Upper lobe of left lung (tissue), 6 donors: ENCODE data around the gene TPM4. TPM values are rescaled to one million over a fixed set of nuclear protein-coding genes. Genes with fewer than 3 reads are reported as not detected.

Experiments
- ATAC-seq, 2 donors: fragments of 200-7000 bp; cut with Tn5 transposase; one replicate each; pipeline ENCODE4 v1.9.1; 2022; ENCODE audit warnings: mild to moderate bottlenecking in 2 of 2, moderate library complexity in 2 of 2; ENCODE audit not compliant: low FRiP score in 2 of 2
- DNase-seq, 2 donors: peaks; one replicate each; pipeline ENCODE4 v3.0.0-alpha.2; 2019 to 2020
- H3K27ac ChIP-seq, 4 donors: fragments of 200-600 bp; sonication (generic); one replicate each; pipeline ENCODE4 v1.5.1; 2016 to 2019
- H3K27me3 ChIP-seq, 4 donors: fragments of 200-600 bp; sonication (generic); one replicate each; pipeline ENCODE4 v1.5.1; 2017 to 2019
- H3K36me3 ChIP-seq, 4 donors: fragments of 200-600 bp; sonication (generic); one replicate each; pipeline ENCODE4 v1.5.1; 2016 to 2019
- H3K4me1 ChIP-seq, 4 donors: fragments of 200-600 bp; sonication (generic); one replicate each; pipeline ENCODE4 v1.5.1; 2018 to 2019
- H3K4me3 ChIP-seq, 4 donors: fragments of 200-600 bp; sonication (generic); one replicate each; pipeline ENCODE4 v1.5.1; 2017 to 2019; ENCODE audit warnings: mild to moderate bottlenecking in 2 of 4, moderate library complexity in 1 of 4
- H3K9me3 ChIP-seq, 4 donors: fragments of 200-600 bp; sonication (generic); one replicate each; pipeline ENCODE4 v1.5.1; 2018 to 2019
- CTCF ChIP-seq, 6 experiments: fragments of 450-650 bp in 4 of 6; fragments of 200-600 bp in 2 of 6; sonication (generic) in 2 of 6; IDR thresholded peaks; one replicate each; pipeline ENCODE4 v1.5.1; 2016 to 2019; ENCODE audit warnings: antibody characterized with exemption in 6 of 6
- EP300 ChIP-seq, 4 donors: sonication (generic); formaldehyde crosslinking; IDR thresholded peaks; one replicate each; pipeline ENCODE4 v1.5.1; 2017; ENCODE audit warnings: antibody characterized with exemption in 4 of 4, control low read depth in 2 of 4
- POLR2A ChIP-seq, 4 donors: fragments of 450-650 bp; IDR thresholded peaks; one replicate each; pipeline ENCODE4 v1.5.1; 2016 to 2017; ENCODE audit warnings: antibody characterized with exemption in 4 of 4, mild to moderate bottlenecking in 2 of 4
- POLR2AphosphoS5 ChIP-seq, 2 donors: sonication (generic); formaldehyde crosslinking; IDR thresholded peaks; one replicate each; pipeline ENCODE4 v1.5.1; 2017; ENCODE audit warnings: antibody characterized with exemption in 2 of 2
- WGBS, 2 donors: methylation state at CpG; one replicate each; pipeline ENCODE4 v1.1.5; 2017 to 2018; 5-methylcytosine and 5-hydroxymethylcytosine counted together
- total RNA-seq, 6 donors: library from RNA; depleted of rRNA in 4 of 6; stranded (reverse); fragments of >200 nt in 4 of 6; gene quantifications; one replicate each; pipeline versions ENCODE4 v1.1.0 to v1.2.1, GENCODE V29; 2016 to 2021
- donor health status: DM: no; HTN: no; CAD: no; lungs with moderate emphysema.
- donor health status: DM: no; HTN: yes; CAD: no; lungs with severe emphysema.

The TPM4 gene
- total RNA-seq, 6 donors from 2014 or later: 258 to 569 (median 392) TPM

GRCh38 chr19:16135430-16136127 lies 59.3 kb downstream of the TPM4 start:
- Histone ChIP-seq H3K27me3 (no peaks in the 10 kb centered on the region), H3K4me1 (peaks cover 0 to 8% (median 0%) of the 10 kb centered on the region in 4 donors), H3K36me3 (peaks cover 17 to 41% (median 31%) of the 10 kb centered on the region in 4 donors), H3K27ac (no peak overlapping the region), H3K4me3 (no peak overlapping the region), H3K9me3 (no peaks in the 10 kb centered on the region)
- 75 to 87% methylated on average over 4 of the region's 4 CpGs for WGBS, 2 donors
- TF ChIP-seq EP300 (IDR thresholded peaks at IDR 0.05): no peak
- no peak for TF ChIP-seq POLR2A (IDR thresholded peaks at IDR 0.05)
- TF ChIP-seq CTCF (IDR thresholded peaks at IDR 0.05): no peak
- no peak for TF ChIP-seq POLR2AphosphoS5 (IDR thresholded peaks at IDR 0.05)
- DNase-seq (no peak), ATAC-seq (no peak)

DNA sequence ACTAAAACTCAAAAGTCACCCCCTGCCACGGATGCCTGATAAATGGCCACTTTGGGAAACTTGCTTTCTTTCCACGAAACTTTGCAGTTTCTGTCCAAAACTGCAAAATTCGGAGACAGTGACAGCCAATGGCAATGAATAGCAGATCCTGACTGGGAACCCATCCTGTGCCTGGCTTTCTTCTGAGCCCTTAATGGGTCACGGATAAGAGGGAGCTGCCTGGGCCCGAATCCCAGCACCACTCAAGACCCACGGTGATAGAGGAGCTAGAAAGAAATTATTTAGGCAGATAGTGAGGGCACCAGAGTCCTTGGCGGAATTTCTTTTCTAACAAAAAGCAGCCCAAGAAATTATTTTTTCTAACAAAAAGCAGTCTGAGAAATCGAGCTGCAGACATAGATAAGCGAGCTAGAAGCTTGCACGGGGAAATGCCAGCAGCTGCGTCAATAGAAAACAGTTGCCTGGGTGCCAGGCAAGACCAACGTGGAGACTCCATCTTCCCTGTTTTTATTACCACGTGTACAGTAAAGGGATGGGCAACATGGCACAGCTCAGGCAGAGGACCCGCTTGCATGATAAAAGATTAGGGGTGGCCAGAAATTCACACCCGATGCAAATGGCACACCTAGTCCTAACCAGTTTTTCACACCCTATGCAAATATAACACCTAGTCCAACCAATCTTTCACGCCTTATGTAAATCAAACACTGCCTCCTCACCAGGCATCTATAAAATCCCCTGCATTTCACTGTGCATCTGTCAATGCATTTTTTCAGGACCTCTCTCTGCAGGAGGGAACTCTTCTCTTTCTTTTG lies 60.1 kb downstream of the TPM4 start:
- Histone ChIP-seq H3K27me3 (no peaks in the 10 kb centered on the region), H3K4me3 (no peak overlapping the region), H3K9me3 (no peaks in the 10 kb centered on the region), H3K36me3 (peaks cover 12 to 33% (median 26%) of the 10 kb centered on the region in 4 donors), H3K27ac (no peak overlapping the region), H3K4me1 (peaks cover 0 to 8% (median 0%) of the 10 kb centered on the region in 4 donors)
- DNase-seq (no peak), ATAC-seq (no peak)
- WGBS, 2 donors: 60 to 65% methylated on average over 16 of the region's 16 CpGs
- TF ChIP-seq CTCF (IDR thresholded peaks at IDR 0.05) (no peak), POLR2A (IDR thresholded peaks at IDR 0.05) (no peak), EP300 (IDR thresholded peaks at IDR 0.05) (no peak), POLR2AphosphoS5 (IDR thresholded peaks at IDR 0.05) (no peak)

DNA sequence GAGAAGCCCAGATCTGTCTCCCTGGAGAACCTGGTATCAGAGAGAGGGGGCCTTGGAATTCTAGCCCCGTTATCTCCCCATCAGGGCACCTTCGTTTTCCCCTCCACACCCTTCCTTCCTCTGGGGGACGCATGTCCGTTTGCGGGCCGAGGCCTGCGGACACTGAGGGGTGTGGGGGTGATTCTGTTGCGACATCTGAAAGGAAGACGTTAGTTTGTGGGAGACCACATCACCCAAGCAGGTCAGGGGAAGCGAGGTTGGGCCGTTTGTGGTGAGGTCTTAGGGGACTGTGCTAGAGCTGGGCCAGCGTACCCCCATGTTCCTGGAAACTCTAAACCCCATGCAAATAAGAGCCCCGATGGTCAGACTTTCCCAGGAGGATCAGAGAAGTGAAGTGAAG lies 63.5 kb downstream of the TPM4 start:
- Histone ChIP-seq H3K27ac (no peak overlapping the region), H3K27me3 (no peaks in the 10 kb centered on the region), H3K4me3 (no peak overlapping the region), H3K9me3 (no peaks in the 10 kb centered on the region), H3K4me1 (peaks cover 3 to 20% (median 9%) of the 10 kb centered on the region in 4 donors), H3K36me3 (no peaks in the 10 kb centered on the region)
- 48 to 63% methylated on average over 9 to 13 of the region's 13 CpGs for WGBS, 2 donors
- no peak for ATAC-seq
- no peak for DNase-seq
- no peak for TF ChIP-seq POLR2AphosphoS5 (IDR thresholded peaks at IDR 0.05)
- TF ChIP-seq POLR2A (IDR thresholded peaks at IDR 0.05): no peak
- TF ChIP-seq EP300 (IDR thresholded peaks at IDR 0.05): no peak
- TF ChIP-seq CTCF (IDR thresholded peaks at IDR 0.05): no peak

DNA sequence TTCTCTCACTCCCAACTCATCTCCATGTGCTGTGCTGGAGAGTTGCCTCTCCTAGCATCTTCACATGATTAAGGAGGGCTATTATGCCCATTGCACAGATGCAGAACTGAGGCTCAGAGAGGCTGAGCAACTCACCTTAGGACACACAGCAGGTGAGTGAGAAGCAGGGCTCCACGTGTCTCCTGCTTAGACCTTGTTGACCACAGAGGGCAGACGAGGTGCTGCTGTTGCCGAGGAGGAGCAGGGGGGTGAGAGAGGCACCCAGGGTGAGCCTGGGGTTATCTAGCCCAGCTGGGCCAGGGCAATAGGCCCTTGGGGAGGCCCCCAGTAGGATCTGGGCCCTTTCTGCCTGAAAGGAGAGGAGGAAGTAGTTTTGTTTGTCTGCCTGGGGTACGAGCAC lies 64.7 kb downstream of the TPM4 start:
- ATAC-seq (no peak), DNase-seq (no peak)
- Histone ChIP-seq H3K27me3 (no peaks in the 10 kb centered on the region), H3K36me3 (no peaks in the 10 kb centered on the region), H3K4me1 (peaks cover 3 to 20% (median 9%) of the 10 kb centered on the region in 4 donors), H3K27ac (no peak overlapping the region), H3K9me3 (no peaks in the 10 kb centered on the region), H3K4me3 (no peak overlapping the region)
- no peak for TF ChIP-seq EP300 (IDR thresholded peaks at IDR 0.05)
- TF ChIP-seq POLR2AphosphoS5 (IDR thresholded peaks at IDR 0.05): no peak
- TF ChIP-seq POLR2A (IDR thresholded peaks at IDR 0.05): no peak
- TF ChIP-seq CTCF (IDR thresholded peaks at IDR 0.05): no peak
- 44 to 52% methylated on average over 4 of the region's 4 CpGs for WGBS, 2 donors
